NT2/D1 (cell line): ENCODE measurements around the gene SPECC1L.

Experiments
- DNase-seq: peaks from one replicate; pipeline ENCODE4 v3.0.0-alpha.2; 2011; ENCODE audit warnings: low read depth, low spot score
- H3K27me3 ChIP-seq: 2 replicates; pipeline ENCODE4 v1.6.0; 2011; ENCODE audit warnings: mild to moderate bottlenecking; ENCODE audit not compliant: insufficient read length, insufficient read depth
- H3K36me3 ChIP-seq: 2 replicates; pipeline ENCODE4 v1.6.1; 2011; ENCODE audit warnings: mild to moderate bottlenecking, low read length, mixed read lengths; ENCODE audit not compliant: insufficient read depth, insufficient read length
- H3K4me1 ChIP-seq: 2 replicates; pipeline ENCODE4 v1.5.1; 2011; ENCODE audit not compliant: insufficient read depth, insufficient read length
- H3K4me3 ChIP-seq: 2 replicates; pipeline ENCODE4 v1.5.1; 2011; ENCODE audit warnings: low read depth; ENCODE audit not compliant: insufficient read length
- H3K9ac ChIP-seq: 2 replicates; pipeline ENCODE4 v1.6.0; 2011; ENCODE audit warnings: low read depth; ENCODE audit not compliant: insufficient read length
- H3K9me3 ChIP-seq: 2 replicates; pipeline ENCODE4 v1.5.1; 2011; ENCODE audit warnings: mild to moderate bottlenecking, low read length; ENCODE audit not compliant: insufficient read depth
- SUZ12 ChIP-seq: IDR thresholded peaks from 2 replicates; pipeline ENCODE4 v1.6.1; 2011; ENCODE audit not compliant: insufficient read length, insufficient read depth; ENCODE audit errors: extremely low read depth
- YY1 ChIP-seq: IDR thresholded peaks from 2 replicates; pipeline ENCODE4 v1.6.1; 2011; ENCODE audit not compliant: insufficient read length, insufficient read depth
- ZNF274 ChIP-seq: IDR thresholded peaks from 2 replicates; pipeline ENCODE4 v1.6.1; 2011; ENCODE audit warnings: mild to moderate bottlenecking, low read depth, low read length

SPECC1L gene

GRCh38 chr22:24341627-24342026 is 71.0 kb downstream of the SPECC1L start:
- no peak for DNase-seq
- Histone ChIP-seq H3K4me3 (no peak overlapping the region), H3K4me1 (no peaks in the 10 kb centered on the region), H3K9me3 (no peaks in the 10 kb centered on the region), H3K36me3 (peaks cover 71% of the 10 kb centered on the region), H3K27me3 (no peaks in the 10 kb centered on the region), H3K9ac (no peak overlapping the region)
- TF ChIP-seq ZNF274, result no peak
- no peak for TF ChIP-seq YY1
- TF ChIP-seq SUZ12, result no peak

- peaks cover 11% of the 10 kb centered on the region; the same call in 1 of the 2 replicates for H3K9me3 ChIP-seq
- H3K27me3 ChIP-seq, result no peaks in the 10 kb centered on the region
- H3K36me3 ChIP-seq, result peaks cover 75% of the 10 kb centered on the region
- TF ChIP-seq YY1 (no peak), SUZ12 (no peak), ZNF274 (no peak)
- H3K4me3 ChIP-seq, result no peak overlapping the region
- no peak for DNase-seq
- H3K9ac ChIP-seq, result no peak overlapping the region
- no peaks in the 10 kb centered on the region for H3K4me1 ChIP-seq
Observed at GRCh38 chr22:24350627-24351026, 80.0 kb downstream of the SPECC1L start.

GRCh38 chr22:24353121-24353520 is 82.5 kb downstream of the SPECC1L start:
- Histone ChIP-seq H3K27me3 (no peaks in the 10 kb centered on the region), H3K36me3 (peaks cover 62% of the 10 kb centered on the region), H3K4me3 (no peak overlapping the region), H3K9me3 (peaks cover 11% of the 10 kb centered on the region; the same call in 1 of the 2 replicates), H3K4me1 (no peaks in the 10 kb centered on the region), H3K9ac (no peak overlapping the region)
- TF ChIP-seq ZNF274 (no peak), SUZ12 (no peak), YY1 (no peak)
- no peak for DNase-seq

- no peak for DNase-seq
- peaks cover 60% of the 10 kb centered on the region for H3K36me3 ChIP-seq
- no peaks in the 10 kb centered on the region for H3K4me1 ChIP-seq
- H3K9me3 ChIP-seq, result peaks cover 11% of the 10 kb centered on the region; the same call in 1 of the 2 replicates
- H3K9ac ChIP-seq, result no peak overlapping the region
- no peak for TF ChIP-seq ZNF274
- no peak for TF ChIP-seq SUZ12
- no peak for TF ChIP-seq YY1
- no peaks in the 10 kb centered on the region for H3K27me3 ChIP-seq
- no peak overlapping the region for H3K4me3 ChIP-seq
Observed at GRCh38 chr22:24355574-24355973, 84.9 kb downstream of the SPECC1L start.

GRCh38 chr22:24357547-24357946 is 86.9 kb downstream of the SPECC1L start:
- TF ChIP-seq ZNF274, result no peak
- TF ChIP-seq YY1, result no peak
- TF ChIP-seq SUZ12, result no peak
- H3K27me3 ChIP-seq, result no peaks in the 10 kb centered on the region
- H3K4me3 ChIP-seq, result no peak overlapping the region
- no peaks in the 10 kb centered on the region for H3K4me1 ChIP-seq
- peaks cover 59% of the 10 kb centered on the region for H3K36me3 ChIP-seq
- H3K9ac ChIP-seq, result no peak overlapping the region
- DNase-seq, result no peak
- peaks cover 11% of the 10 kb centered on the region; the same call in 1 of the 2 replicates for H3K9me3 ChIP-seq

- H3K9me3 ChIP-seq, result peaks cover 5% of the 10 kb centered on the region; the same call in 1 of the 2 replicates
- no peaks in the 10 kb centered on the region for H3K4me1 ChIP-seq
- DNase-seq, result no peak
- H3K36me3 ChIP-seq, result peaks cover 59% of the 10 kb centered on the region
- no peak overlapping the region for H3K4me3 ChIP-seq
- TF ChIP-seq SUZ12 (no peak), YY1 (no peak), ZNF274 (no peak)
- H3K9ac ChIP-seq, result no peak overlapping the region
- H3K27me3 ChIP-seq, result no peaks in the 10 kb centered on the region
Observed at GRCh38 chr22:24358105-24358836, 87.6 kb downstream of the SPECC1L start.

GRCh38 chr22:24359452-24360120 is 89.0 kb downstream of the SPECC1L start:
- Histone ChIP-seq H3K27me3 (no peaks in the 10 kb centered on the region), H3K4me3 (no peak overlapping the region), H3K9me3 (no peaks in the 10 kb centered on the region), H3K36me3 (peaks cover 53% of the 10 kb centered on the region), H3K9ac (no peak overlapping the region), H3K4me1 (no peaks in the 10 kb centered on the region)
- DNase-seq, result no peak
- TF ChIP-seq YY1, result no peak
- TF ChIP-seq ZNF274, result no peak
- TF ChIP-seq SUZ12, result no peak
